GM21360 (cell line): ENCODE results near the gene MAGI1.

Source experiments
- ATAC-seq: cut with Tn5 transposase; IDR thresholded peaks from one replicate; pipeline ENCODE4 v1.9.1; 2021; ENCODE audit warnings: mild to moderate bottlenecking, moderate library complexity; ENCODE audit not compliant: unreplicated experiment

The MAGI1 gene

GRCh38 chr3:65814845-65815578 is 223.7 kb downstream of the MAGI1 start:
- ATAC-seq, result no peak

- no peak for ATAC-seq
Observed at GRCh38 chr3:65811892-65812291, 226.8 kb downstream of the MAGI1 start.

- no peak for ATAC-seq
Observed at GRCh38 chr3:65811086-65811761, 227.5 kb downstream of the MAGI1 start.

GRCh38 chr3:65810302-65810701 is 228.4 kb downstream of the MAGI1 start:
- no peak for ATAC-seq

GRCh38 chr3:65809641-65810150 is 229.0 kb downstream of the MAGI1 start:
- no peak for ATAC-seq

GRCh38 chr3:65808824-65809223 is 229.9 kb downstream of the MAGI1 start:
- ATAC-seq, result no peak

GRCh38 chr3:65808407-65808806 is 230.3 kb downstream of the MAGI1 start:
- ATAC-seq, result no peak

- no peak for ATAC-seq
Observed at GRCh38 chr3:65807225-65807624, 231.5 kb downstream of the MAGI1 start.

- no peak for ATAC-seq
Observed at GRCh38 chr3:65806600-65806999, 232.1 kb downstream of the MAGI1 start.

- ATAC-seq, result no peak
Observed at GRCh38 chr3:65796676-65797075, 242.0 kb downstream of the MAGI1 start.

GRCh38 chr3:65795166-65795565 is 243.6 kb downstream of the MAGI1 start:
- no peak for ATAC-seq

GRCh38 chr3:65793495-65794200 is 245.1 kb downstream of the MAGI1 start:
- no peak for ATAC-seq

GRCh38 chr3:65788461-65788860 is 250.3 kb downstream of the MAGI1 start:
- no peak for ATAC-seq

- ATAC-seq, result no peak
Observed at GRCh38 chr3:65787827-65788226, 250.9 kb downstream of the MAGI1 start.

- no peak for ATAC-seq
Observed at GRCh38 chr3:65787340-65787739, 251.4 kb downstream of the MAGI1 start.

GRCh38 chr3:65786890-65787289 is 251.8 kb downstream of the MAGI1 start:
- ATAC-seq, result no peak

GRCh38 chr3:65785065-65785645 is 253.6 kb downstream of the MAGI1 start:
- ATAC-seq, result no peak

- no peak for ATAC-seq
Observed at GRCh38 chr3:65783117-65783516, 255.6 kb downstream of the MAGI1 start.

GRCh38 chr3:65781594-65781993 is 257.1 kb downstream of the MAGI1 start:
- ATAC-seq, result no peak

GRCh38 chr3:65779390-65779789 is 259.3 kb downstream of the MAGI1 start:
- ATAC-seq, result no peak

GRCh38 chr3:65778968-65779367 is 259.8 kb downstream of the MAGI1 start:
- ATAC-seq, result no peak
